Measurements from ENCODE around the gene UBA6. TPM values are rescaled to one million over a fixed set of nuclear protein-coding genes. Genes with fewer than 3 reads are reported as not detected.

Gene UBA6
- total and polyA plus RNA-seq, 9 of the 15 experiments (the other 6 are each of a cell fraction or from before 2014, with no cell fraction given), result 22.9 to 139 (median 94.6) TPM

DNA sequence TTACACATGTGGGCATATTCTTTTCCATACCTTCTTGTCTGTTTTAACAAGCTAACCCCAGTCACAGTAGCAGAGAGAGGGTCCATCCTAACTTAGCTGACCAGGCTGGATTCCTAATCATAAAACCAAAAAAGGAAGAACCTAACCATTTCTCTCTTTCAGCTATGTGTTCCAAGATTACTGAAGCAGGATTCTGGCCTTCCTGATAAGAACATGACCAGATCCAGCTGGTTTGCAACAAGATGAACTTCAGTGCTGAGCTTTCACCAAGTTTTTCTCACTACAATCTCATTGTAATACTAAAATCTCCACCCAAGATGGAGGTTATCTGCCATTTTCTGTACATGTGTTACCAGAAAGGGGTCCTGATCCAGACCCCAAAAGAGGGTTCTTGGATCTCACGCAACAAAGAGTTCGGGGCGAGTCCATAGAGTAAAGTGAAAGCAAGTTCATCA is 20.4 kb upstream of the UBA6 start (continued):
- TF ChIP-seq, protein P1, sequence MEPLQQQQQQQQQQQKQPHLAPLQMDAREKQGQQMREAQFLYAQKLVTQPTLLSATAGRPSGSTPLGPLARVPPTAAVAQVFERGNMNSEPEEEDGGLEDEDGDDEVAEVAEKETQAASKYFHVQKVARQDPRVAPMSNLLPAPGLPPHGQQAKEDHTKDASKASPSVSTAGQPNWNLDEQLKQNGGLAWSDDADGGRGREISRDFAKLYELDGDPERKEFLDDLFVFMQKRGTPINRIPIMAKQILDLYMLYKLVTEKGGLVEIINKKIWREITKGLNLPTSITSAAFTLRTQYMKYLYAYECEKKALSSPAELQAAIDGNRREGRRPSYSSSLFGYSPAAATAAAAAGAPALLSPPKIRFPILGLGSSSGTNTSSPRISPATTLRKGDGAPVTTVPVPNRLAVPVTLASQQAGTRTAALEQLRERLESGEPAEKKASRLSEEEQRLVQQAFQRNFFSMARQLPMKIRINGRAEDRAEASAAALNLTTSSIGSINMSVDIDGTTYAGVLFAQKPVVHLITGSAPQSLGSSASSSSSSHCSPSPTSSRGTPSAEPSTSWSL (CRISPR knock-in tag; IDR thresholded peaks at IDR 0.05; ENCODE audit: borderline replicate concordance), result no peak
- 0 out of 2 replicates have a peak, but pooled peaks have one; percentile 25 for TF ChIP-seq SMARCC2 (IDR thresholded peaks at IDR 0.05; ENCODE audit: low read depth)
- no peak for TF ChIP-seq ZNF224 (CRISPR knock-in tag; IDR thresholded peaks at IDR 0.05)
- TF ChIP-seq RNF2 (IDR thresholded peaks at IDR 0.05), result peak; percentile 11; the same call in 1 of the 2 replicates
- TF ChIP-seq FOXK2 (conservative IDR thresholded peaks at IDR 0.05 in 1 of 2, IDR thresholded peaks at IDR 0.05 in 1 of 2; ENCODE audit: low read depth in 2 of 2), result no peak
- no peak for TF ChIP-seq ZNF140 (CRISPR knock-in tag; IDR thresholded peaks at IDR 0.05)
- 0 out of 2 replicates have a peak, but pooled peaks have one; percentile 40 for TF ChIP-seq ZFPM2 (CRISPR knock-in tag; IDR thresholded peaks at IDR 0.05)
- no peak for TF ChIP-seq KLF13 (tag; IDR thresholded peaks at IDR 0.05; ENCODE audit: borderline replicate concordance, low read depth)
- no peak for TF ChIP-seq ASH1L (IDR thresholded peaks at IDR 0.05; ENCODE audit: borderline replicate concordance, low read depth, partially characterized antibody)
- TF ChIP-seq NFRKB (IDR thresholded peaks at IDR 0.05; ENCODE audit: low read depth), result peak; percentile 79
- TF ChIP-seq, protein P2, sequence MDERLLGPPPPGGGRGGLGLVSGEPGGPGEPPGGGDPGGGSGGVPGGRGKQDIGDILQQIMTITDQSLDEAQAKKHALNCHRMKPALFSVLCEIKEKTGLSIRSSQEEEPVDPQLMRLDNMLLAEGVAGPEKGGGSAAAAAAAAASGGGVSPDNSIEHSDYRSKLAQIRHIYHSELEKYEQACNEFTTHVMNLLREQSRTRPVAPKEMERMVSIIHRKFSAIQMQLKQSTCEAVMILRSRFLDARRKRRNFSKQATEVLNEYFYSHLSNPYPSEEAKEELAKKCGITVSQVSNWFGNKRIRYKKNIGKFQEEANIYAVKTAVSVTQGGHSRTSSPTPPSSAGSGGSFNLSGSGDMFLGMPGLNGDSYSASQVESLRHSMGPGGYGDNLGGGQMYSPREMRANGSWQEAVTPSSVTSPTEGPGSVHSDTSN (CRISPR knock-in tag; IDR thresholded peaks at IDR 0.05; ENCODE audit: low read depth), result no peak
- TF ChIP-seq, protein P2 (tag; conservative IDR thresholded peaks at IDR 0.05; ENCODE audit: low read depth), result 0 out of 2 replicates have a peak, but pooled peaks have one; percentile 8
- TF ChIP-seq, protein P3, sequence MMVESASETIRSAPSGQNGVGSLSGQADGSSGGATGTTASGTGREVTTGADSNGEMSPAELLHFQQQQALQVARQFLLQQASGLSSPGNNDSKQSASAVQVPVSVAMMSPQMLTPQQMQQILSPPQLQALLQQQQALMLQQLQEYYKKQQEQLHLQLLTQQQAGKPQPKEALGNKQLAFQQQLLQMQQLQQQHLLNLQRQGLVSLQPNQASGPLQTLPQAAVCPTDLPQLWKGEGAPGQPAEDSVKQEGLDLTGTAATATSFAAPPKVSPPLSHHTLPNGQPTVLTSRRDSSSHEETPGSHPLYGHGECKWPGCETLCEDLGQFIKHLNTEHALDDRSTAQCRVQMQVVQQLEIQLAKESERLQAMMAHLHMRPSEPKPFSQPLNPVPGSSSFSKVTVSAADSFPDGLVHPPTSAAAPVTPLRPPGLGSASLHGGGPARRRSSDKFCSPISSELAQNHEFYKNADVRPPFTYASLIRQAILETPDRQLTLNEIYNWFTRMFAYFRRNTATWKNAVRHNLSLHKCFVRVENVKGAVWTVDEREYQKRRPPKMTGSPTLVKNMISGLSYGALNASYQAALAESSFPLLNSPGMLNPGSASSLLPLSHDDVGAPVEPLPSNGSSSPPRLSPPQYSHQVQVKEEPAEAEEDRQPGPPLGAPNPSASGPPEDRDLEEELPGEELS (CRISPR knock-in tag; IDR thresholded peaks at IDR 0.05; ENCODE audit: borderline replicate concordance), result no peak
- TF ChIP-seq, protein P4, sequence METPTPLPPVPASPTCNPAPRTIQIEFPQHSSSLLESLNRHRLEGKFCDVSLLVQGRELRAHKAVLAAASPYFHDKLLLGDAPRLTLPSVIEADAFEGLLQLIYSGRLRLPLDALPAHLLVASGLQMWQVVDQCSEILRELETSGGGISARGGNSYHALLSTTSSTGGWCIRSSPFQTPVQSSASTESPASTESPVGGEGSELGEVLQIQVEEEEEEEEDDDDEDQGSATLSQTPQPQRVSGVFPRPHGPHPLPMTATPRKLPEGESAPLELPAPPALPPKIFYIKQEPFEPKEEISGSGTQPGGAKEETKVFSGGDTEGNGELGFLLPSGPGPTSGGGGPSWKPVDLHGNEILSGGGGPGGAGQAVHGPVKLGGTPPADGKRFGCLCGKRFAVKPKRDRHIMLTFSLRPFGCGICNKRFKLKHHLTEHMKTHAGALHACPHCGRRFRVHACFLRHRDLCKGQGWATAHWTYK (CRISPR knock-in tag; IDR thresholded peaks at IDR 0.05), result no peak; the same call in 1 of the 2 replicates
- no peak for TF ChIP-seq SMAD2 (IDR thresholded peaks at IDR 0.05; ENCODE audit: low read depth, low read length)
- TF ChIP-seq BCOR (IDR thresholded peaks at IDR 0.05), result no peak; the same call in 1 of the 2 replicates
- TF ChIP-seq ZNF431 (CRISPR knock-in tag; IDR thresholded peaks at IDR 0.05), result no peak
- no peak for TF ChIP-seq RFX1 (IDR thresholded peaks at IDR 0.05)
- TF ChIP-seq, protein P5, sequence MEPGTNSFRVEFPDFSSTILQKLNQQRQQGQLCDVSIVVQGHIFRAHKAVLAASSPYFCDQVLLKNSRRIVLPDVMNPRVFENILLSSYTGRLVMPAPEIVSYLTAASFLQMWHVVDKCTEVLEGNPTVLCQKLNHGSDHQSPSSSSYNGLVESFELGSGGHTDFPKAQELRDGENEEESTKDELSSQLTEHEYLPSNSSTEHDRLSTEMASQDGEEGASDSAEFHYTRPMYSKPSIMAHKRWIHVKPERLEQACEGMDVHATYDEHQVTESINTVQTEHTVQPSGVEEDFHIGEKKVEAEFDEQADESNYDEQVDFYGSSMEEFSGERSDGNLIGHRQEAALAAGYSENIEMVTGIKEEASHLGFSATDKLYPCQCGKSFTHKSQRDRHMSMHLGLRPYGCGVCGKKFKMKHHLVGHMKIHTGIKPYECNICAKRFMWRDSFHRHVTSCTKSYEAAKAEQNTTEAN (CRISPR knock-in tag; IDR thresholded peaks at IDR 0.05), result no peak
- no peak for TF ChIP-seq ZNF217 (CRISPR knock-in tag; IDR thresholded peaks at IDR 0.05)
- no peak for TF ChIP-seq XRCC4 (IDR thresholded peaks at IDR 0.05; ENCODE audit: extremely low read depth, insufficient read depth, insufficient read length)

Data from K562 (cell line).